ENCODE results near the gene BAAT.
A peak's percentile ranks its signal among the peaks of the same experiment; 100 is the strongest.
"Not testable (repeated sequence)": the region's sequence is repeated elsewhere in the genome, so short reads cannot be mapped to it uniquely, and the experiment has no call there.

Gene BAAT

DNA sequence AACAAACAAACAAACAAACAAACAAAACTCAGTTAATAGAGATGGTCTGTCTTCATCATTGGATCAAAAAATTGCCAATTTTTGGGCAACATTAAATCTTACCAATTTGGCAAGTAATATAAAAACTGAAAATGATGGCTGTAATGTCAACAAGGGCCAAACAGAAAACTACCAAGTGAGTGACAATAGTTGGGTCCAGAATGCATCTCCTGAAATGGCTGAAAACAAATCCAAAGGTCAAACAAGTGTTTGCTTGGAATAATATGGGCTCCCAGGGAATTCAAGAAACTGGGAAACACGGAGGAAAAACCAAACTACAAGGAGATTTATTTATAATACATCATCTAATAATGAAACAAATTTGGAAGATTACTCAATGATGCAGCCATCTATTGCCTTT, 25.1 kb downstream of the BAAT start:
- DNase-seq = no peak

DNA sequence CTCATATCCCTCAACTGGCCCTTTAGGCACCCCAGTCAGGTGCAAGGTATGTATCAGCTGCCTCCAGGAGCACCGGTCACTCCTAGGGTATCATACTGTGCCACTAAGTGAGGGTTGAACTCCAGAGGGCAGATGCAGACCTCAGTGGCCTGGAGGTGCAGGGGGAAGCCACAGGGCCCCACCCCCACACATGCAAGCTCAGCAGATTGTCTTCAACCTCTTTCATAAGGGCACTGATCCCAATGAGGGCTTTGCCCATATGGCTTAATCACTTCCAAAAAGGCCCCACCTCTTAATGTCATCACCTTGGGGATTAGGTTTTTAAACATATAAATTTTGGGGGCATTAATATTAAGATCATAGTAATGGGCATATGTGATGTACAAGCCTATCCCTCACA, 28.2 kb downstream of the BAAT start:
- DNase-seq = no peak

DNA sequence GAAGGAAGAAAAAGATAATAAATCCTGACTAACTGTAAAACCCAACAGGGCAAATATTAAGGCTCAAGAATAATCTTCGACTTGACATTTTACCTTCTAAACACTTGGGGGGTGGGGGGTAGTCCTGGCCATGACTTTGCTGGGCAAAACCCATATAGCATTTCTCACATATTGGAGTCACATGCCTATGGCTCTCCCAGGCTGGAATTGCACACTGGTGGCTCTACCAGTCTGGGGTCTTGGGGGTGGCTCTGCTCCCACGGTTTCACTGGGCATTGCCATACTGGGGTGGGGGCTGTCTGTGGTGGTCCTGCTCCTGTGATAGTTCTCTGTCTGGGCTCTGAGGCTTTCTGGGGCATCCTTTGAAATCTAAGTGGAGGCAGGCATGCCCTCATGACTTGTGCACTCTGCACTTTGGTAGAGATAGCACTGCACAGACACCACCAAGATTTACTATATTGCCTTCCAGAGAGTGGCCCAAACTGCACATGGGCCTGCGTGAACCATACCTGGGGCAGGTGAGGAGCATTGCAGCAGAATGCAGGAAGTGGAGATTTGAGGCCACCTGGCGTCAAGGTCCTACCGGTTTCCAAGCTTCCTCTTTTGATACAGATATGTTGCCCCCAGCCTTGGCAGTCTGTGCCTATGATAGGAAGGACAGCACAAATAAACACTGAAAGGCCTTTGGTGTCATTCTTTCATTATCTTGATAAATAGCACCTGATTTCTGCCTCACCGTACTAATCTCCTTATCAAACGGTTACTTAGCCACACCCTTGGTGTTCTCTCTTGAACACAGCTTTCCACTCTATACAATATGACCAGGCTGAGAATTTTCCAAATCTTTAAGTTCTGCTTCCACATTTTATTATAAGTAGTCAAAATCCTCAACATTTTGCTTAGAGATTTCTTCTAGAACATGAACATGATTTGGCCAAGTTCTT, 29.8 kb downstream of the BAAT start:
- no peak for DNase-seq

DNA sequence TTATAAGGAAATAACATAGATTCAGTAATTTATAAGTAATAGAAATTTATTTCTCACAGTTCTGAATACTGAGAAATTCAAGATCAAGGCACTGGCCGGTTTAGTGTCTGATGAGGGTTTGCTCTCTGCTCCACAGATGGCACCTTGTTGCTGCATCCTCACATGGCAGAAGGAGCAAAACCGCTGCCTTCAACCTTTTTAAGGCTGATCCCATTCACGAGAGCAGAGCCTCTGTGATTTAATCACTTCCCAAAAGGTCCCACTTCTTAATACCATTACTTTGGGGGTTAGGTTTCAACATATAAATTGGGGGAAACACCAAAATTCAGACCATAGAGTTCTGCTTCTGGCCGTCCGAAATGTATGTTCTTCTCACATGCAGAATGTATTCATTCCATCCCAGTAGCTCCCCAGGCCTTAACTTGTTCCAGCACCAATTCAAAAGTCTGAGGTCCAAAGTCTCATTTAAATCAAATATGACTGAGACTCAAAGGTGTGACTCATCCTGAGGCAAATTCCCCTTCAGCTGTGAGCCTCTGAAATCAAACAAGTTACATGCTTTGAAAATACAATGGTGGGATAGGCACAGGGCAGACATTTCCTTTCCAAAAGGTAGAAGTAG, 30.6 kb downstream of the BAAT start:
- no peak for DNase-seq

DNA sequence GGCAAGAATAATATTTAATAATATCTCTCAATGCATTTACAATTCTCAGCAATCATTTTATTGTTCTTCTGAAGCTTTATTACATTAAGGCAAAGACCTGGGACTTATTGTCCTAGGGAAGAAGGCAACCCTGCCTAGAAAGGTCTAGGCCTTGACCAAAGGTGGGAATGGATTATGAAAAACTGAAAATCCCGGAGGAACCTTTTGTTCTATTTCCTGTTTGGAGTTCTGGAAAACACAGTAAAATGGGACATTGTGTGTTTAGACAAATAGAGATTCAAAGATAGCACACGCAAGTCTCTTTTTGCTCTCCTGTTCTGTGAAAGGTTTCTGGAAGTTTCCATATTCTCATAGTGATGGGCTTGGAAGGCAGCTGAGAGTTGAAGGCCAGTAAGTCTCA, 31.1 kb downstream of the BAAT start:
- no peak for DNase-seq

DNA sequence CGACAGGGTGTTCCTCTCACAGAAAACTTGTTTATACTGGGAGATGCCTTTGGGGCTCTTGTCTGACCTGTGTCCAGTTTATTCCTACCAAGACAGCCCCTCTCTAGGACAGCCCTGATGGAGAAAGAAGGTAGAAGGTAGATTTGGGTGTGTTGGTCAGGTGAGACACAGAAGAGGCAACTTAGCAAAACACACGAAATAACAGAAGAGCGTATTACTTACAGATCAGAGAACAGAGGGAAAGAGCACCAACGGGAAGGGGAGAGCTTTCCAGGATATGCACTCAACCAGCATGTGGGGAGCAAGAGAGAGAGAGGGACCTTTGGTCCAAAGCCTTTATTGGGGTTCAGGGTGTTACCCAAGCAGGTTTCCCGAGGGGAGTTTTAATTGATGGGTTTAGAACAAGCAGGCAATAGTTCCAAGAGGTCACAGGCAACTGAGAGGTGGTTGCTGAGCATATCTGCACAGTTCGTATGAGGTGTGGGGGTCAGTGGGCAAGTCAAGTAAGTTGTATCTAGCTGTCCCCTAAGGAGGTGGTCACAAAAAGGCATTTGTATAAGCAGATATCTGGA, 31.8 kb downstream of the BAAT start:
- DNase-seq = no peak

DNA sequence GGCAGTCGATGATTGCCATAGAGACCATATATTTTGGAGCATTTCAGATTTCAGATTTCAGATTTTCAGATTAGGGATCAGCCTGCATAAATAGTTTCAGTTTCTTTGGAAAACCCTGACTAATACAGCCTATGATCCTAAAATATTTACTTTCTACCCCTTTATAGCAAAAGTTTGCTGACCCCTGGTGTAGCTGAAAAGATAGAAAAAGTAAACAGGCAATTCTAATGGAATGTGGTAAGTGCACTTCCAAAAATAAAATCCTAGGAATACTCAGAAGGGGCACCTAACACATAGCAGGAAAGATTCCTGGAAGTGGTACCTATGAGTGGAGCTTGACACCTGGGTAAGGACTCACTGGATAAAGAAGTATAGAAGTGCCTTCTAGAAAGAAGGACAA, 34.5 kb downstream of the BAAT start:
- DNase-seq = no peak

DNA sequence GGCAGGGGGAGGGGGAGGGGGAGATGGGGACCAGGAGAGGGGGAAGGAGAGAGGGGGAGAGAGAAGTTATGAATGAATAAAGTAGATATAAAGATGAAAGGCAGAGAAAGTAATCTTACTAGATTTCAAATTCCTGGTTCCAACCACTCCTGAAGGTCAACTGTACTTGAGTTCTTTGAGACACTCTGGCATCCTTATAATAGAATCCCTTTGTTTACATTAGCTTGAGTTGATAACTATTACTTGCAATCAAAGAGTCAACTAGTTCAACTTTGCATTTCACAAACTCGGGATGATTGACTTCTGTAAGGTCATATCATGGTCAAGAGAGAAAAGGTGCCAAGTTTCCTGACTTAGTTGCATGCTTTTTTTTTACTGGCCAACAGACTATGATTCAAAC, 42.2 kb downstream of the BAAT start:
- no peak for DNase-seq

DNA sequence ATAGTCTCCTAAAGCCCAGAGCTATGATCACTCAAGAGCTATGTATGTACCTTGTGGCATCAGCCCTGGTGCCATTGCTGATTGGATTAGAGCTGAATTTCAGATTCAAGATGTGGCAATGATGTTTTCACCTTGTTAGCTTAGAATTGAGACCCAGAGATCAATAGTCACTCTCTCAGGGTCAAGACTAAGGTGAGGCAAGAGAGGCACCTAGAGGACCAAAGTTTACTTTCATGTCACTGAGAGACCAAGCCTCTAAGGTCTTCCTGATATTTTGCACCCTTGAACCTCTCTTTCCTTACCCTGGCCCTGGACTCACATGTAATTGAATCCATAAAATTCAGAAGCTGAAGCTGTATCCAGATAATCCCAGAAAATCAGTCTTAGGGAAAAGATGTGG, 42.8 kb downstream of the BAAT start:
- DNase-seq = no peak

DNA sequence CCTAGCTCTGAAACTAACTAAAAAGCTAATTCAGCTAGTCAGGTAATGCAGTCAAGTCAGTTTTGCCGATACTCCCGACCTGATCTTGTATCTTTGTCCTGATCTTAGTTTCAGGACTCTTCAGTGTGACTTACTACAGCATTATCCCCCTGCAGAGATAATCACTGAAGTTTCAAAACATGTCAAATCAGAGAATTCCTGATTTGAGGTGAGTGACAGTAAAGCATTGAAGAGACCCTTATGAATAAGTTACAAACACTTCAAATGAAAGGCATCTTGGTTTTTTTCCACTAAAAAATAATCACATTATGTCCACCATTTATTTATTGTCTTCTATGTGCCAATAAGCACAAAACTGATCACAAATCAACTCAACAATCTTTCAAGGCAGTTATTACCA, 47.6 kb downstream of the BAAT start:
- DNase-seq = no peak

DNA sequence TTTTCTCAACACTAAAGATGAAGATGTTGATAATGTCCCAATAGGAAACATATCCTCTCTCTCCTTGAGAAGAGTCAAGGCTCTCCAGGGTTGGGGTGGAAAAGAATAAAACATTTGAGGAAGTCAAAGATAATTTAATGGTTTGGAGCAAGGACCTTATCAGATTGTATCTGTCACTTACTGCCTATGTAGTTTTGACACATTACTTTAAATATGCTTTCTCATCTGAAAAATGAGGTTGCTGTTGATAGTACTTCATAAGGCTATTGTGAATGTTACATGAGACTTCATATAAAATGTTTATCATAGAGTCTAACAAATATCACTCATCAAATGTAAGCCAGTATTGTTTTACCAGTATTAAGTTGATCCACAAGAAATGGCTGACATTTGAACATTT, 48.7 kb downstream of the BAAT start:
- no peak for DNase-seq

DNA sequence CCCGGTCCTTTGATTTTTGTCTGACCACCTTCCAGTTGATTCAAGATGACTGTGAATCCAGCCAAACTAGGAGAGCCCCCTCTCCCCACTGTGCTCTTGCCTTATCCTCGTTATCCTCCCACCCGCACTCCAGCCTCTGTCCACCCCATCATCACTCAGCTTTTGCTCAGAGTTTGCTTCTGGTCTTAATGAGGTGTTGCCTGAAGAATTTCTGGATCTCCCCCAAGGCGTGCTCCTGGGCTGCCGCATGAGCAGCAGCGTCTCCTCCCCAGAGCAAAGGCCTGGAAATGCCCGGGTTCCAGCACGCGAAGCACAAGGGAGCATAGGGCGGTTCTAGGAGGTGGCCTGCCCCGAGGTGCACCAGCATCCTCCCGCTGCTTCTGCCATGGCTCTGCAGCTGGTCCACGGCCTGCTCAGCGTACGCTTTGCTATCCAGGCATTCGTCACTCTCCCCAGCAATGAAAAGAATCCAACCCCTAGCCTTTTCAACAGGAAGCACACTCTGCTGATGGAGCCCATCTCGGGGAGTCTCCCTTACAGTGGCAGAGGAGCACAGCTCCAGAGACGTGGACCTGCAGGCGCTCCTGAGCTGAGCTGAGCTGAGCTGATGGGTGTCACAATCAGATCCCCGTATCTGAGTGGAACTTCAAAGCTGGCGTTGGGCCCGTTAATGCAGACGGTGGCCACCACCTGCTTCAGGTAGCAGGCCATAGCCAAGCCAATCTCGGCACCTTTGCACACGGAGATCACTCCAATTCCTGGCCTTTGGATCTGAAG, 50.7 kb downstream of the BAAT start:
- DNase-seq = no peak

DNA sequence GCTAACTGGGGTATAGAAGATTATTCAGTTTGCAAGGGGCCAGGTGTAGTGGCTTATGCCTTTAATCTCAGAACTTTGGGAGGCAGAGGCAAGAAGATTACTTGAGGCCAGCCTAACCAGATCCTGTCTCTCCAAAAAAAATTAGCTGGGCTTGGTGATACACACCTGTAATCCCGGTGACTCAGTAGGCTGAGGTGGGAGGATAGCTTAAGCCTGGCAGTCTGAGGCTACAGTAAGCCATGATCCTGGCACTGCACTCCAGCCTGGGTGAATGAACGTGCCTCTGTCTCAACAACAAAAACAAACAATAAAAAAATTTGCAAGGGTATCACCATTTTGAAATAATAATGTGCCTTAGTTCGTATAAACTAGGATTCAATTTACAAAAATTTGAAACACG, 51.3 kb downstream of the BAAT start:
- DNase-seq = no peak

DNA sequence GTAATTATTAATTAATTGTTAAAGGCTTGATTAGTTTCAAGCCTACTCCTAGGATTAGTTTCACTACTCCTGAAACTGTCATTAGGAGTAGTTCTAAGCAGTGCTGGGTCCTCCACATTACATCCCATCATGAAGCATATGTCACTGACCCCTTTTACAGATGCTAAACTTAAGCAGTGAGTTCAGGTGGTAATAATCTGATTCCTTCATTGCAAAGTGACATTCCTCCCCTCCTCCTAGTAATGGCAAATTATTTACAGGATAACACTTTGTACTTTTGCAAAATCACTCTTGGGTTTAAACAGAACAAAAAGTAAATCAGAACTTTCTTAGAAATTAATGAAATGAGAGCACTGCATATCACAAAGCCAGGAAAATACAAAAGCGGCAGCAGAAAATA, 52.4 kb downstream of the BAAT start:
- no peak for DNase-seq

DNA sequence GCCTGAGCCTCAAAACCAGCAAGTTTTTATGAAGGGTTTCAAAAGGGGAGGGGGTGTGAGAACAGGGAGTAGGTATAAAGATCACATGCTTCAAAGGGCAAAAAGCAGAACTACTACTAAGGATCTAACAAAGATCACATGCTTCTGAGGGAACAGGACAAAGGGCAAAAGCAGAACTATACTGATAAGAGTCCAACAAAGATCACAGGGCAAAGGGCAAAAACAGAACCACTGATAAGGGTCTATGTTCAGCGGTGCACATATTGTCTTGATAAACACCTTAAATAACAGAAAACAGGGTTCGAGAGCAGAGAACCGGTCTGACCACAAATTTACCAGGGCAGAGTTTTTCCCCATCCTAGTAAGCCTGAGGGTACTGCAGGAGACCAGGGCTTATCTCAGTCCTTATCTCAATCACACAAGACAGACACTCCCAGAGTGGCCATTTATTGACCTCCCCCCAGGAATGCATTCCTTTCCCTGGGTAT, 57.3 kb downstream of the BAAT start:
- not testable (repeated sequence) for DNase-seq

DNA sequence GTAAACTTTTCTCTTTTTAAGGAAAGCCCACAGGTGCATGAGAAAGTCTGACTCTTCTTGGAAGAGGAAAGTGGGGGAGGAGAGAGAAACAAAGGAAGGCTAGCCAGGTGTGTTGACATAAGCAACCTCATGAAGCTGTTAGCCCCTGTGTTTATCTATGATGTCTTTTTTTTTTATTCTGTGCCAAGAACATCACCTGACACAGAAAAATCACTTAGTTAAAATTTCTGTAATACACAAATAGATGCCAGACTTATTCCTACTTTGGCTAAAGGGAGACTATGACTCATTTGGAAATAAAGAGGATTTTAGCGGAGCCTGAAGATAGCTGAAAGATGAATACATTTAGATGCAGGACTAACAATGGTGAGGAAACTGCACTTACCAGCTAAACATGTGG, 58.3 kb downstream of the BAAT start:
- DNase-seq = peak; percentile 53

DNA sequence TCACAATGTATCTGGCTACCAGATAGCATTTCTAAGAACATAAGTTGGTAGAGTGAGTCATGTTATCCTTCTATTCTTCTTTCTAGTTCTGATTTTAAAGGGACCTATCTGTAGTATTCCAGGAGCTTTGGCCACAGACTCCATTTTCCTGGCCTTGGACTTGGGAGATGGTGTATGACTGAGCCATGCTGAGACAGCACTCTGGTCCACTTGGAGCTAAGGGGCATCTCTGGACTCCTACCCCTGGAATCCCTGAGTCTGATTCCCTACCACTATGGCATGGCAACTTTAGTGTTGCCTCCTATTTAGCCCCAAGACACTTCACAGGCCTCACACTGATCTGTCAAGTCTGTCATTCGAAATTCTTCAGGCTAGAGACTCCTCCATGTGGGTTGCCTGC, 58.8 kb downstream of the BAAT start:
- no peak for DNase-seq

DNA sequence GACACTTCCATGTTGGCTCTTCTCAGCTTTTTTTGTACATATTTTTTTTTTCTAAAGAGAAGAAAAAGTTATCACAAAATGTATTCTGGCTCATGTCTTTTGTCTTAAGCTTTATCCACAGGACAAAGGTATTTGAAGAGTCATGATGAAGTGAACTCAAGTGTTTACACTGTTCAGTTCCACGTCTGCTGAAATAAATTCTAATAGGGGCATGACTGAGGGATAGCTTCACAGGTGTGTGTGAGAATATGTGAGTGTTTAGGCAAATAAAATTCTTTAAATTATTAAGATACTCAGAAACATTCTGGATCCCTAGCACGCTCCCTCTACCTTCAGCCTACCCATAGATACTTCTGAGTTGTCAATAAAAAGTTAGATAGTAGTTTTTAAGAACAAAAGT, 59.8 kb downstream of the BAAT start:
- DNase-seq = no peak

DNA sequence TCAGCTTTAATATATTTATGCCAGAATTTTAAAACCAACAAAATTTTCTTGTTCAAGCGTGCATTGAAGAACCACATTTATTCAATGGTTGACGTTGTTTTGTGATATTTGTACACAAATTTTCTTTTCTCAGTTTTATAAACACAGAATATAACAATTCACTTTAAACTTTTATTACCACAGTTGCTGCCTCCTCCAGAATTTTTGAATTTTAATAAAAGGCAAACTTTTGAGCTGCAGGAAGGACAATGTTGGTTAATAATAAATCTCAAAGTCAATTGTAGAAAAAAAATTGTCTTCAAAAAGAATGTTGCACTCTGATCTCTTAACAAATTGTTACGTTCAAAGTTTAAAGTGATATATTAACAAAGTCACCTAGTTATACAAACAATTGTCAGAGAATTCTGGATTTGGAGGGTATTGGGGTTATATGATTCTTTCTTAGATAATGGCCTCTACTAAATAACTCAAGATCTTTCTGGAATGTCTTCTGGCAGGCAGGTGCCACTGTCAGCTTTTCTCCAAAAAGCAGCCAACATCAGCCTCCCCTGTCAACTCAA, 60.5 kb downstream of the BAAT start:
- no peak for DNase-seq

DNA sequence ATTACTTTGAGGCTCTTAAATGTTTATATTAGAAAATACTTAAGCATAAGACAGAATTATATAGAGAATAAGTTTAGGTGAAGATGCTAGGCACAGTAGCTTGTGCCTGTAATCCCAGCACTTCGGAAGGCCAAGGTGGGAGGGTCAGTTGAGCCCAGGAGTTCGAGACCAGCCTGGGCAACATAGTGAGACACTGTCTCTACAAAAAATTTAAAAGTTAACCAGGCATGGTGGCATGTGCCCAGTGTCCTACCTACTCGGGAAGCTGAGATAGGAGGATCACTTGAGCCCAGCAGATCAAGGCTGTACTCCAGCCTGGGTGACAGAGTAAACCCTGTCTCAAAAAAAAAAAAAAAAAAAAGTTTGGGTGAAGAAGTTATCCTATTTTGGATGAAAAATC, 61.7 kb downstream of the BAAT start:
- no peak for DNase-seq

DNA sequence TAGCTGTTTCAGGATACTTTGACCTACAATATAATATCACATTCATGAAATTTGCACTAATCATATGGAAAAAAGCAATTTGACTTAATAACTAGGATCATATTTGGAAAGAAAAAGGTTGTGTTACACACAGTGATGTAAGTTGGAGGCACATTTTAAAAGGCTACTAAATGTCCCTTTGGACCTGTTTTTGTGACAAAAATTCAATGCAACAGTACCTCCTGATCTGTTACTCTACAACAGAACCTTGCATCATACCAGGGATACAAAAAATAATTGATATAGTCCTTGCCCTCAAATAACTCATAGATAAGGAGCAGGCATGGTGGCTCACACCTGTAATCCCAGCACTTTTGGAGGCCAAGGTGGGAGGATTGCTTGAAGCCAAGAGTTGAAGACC, 67.1 kb downstream of the BAAT start:
- no peak for DNase-seq

DNA sequence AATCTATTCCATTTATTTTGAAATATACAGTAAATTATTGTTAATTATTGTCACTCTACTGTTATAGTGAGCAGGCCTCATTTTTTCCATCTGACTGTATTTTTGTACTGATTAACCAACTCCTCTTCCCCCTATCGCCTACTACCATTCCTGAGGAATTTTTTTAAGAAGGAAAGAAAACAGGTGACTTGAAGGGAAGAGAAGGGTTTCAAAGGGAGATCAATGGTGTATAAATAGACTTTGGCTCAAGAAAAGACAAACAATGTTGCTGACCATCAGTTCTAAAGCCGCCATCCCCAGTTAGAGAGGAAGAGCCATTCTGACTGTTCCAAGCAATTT, 69.7 kb downstream of the BAAT start:
- DNase-seq = no peak

DNA sequence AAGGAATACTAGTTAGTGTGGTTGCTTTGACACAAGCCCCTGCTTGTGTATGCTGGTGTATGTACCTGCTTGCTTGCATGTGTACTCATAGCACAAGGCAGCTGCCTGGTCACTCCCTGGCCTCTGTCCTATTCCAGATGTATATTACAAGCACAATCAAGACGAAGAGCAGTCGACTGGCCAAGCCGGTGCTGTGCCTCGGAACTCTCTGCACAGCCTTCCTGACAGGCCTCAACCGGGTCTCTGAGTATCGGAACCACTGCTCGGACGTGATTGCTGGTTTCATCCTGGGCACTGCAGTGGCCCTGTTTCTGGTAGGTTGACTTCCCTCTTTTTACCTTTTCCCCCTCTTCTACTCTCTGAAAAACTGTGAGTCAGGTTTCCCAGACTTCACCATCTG, 72.1 kb downstream of the BAAT start:
- no peak for DNase-seq
